ENCODE results near the gene AMBP. TPM values are rescaled to one million over a fixed set of nuclear protein-coding genes. Genes with fewer than 3 reads are reported as not detected.

AMBP gene
- total RNA-seq, 5 donors from 2014 or later (not counting 1 experiment from before 2014, with no cell fraction given), result 2.2 to 3.3 (median 3.0) TPM; not detected in 2

DNA sequence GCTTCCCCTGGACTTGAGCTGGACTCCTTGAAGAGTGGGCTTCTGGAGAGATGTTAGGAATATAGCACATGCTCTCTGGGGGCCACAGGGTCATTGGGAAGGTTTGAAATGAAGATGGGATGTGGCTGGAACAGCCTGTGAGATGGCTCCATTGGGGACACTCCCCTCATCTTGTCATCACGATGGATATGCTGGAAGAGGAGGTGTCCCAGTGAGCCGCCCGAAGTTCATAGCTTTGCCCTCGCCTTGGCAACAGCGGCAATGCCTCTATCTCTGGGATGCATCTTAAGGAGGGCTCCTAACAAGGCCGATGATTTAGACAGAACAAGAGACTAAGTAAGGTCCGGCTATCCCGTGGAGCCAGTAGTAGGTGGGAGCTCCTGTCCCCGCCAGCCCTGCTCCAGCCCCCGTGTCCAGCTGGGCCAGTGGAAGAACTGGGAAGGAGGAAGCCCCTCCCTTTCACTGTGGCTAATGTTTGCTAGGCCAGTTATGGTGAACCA is 23.9 kb downstream of the AMBP start:
- no peak for ATAC-seq (replicated peaks in 1 of 4)

DNA sequence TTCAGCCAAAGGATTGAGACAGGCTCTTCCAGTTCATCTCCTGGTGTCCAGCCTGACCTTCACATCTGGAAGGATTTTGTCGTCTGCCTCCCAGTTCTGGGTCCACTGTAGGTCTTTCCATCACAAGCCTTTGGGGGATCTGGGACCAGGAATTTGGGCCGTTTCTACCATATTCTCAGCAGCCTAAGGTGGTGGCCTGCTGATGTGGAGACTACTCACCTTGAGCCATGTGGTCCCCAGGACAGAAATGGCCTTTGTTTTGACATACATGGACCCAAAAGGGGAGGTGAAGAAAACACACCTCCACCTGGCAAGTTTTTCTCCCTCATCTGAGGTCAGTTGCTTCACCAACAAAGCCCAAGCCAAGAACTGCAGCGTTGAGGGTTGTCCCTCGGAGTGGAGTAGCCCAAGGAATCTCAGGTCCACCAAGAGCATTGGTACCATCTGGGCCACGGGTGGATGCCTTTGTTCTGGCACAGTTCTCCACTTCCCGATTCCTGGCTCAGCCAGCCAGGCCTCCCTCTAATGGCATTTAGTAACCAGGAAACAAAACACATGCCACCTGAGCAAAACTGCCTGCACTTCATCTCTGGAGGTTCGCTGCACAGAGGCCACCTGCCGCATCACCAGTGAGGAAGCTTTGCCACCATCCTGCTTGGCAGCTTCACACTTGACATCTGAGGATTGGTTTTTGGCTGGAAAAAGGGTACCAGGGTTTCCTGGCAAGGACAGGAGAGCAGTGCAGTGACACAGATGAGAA is 24.7 kb downstream of the AMBP start:
- H3K4me3 Mint-ChIP-seq, result no peak overlapping the region
- no peaks in the 10 kb centered on the region for H3K9me3 Mint-ChIP-seq
- no peaks in the 10 kb centered on the region for H3K4me1 ChIP-seq (ENCODE audit: control insufficient read depth in 1 of 2, extremely low read depth in 1 of 2, insufficient read depth in 2 of 2, low read length in 2 of 2)
- H3K27me3 Mint-ChIP-seq, result peaks cover 0 to 2% of the 10 kb centered on the region in 2 donors
- H3K9me3 ChIP-seq, result no peaks in the 10 kb centered on the region
- ATAC-seq (replicated peaks in 1 of 4) (no peak), DNase-seq (peak in 1 of 35 experiments; percentile 8)
- H3K4me3 ChIP-seq (ENCODE audit: control insufficient read depth in 1 of 2, extremely low read depth in 1 of 2, low read length in 1 of 2), result no peak overlapping the region
- H3K36me3 Mint-ChIP-seq, result peaks cover 4% of the 10 kb centered on the region
- ChIA-PET POLR2A (no interaction called here), CTCF (no interaction called here)
- peaks cover 0 to 4% of the 10 kb centered on the region in 2 experiments for H3K27me3 ChIP-seq (replicated peaks in 1 of 2; ENCODE audit: control insufficient read depth in 2 of 2, extremely low read depth in 1 of 2, insufficient read depth in 2 of 2, low read length in 1 of 2)
- no peaks in the 10 kb centered on the region for H3K4me1 Mint-ChIP-seq
- no peaks in the 10 kb centered on the region for H3K36me3 ChIP-seq (ENCODE audit: control insufficient read depth in 2 of 2, extremely low read depth in 1 of 2, insufficient read depth in 1 of 2, low read length in 1 of 2)
- H3K27ac ChIP-seq (ENCODE audit: low read length), result no peak overlapping the region
- 84% methylated on average over 8 of the region's 8 CpGs for WGBS (ENCODE audit: insufficient coverage)
- H3K27ac Mint-ChIP-seq, result no peak overlapping the region

More for the DNA sequence above, 23.9 kb downstream of the AMBP start:
- POLR2A ChIA-PET, result no interaction called here
- peak in 1 of 35 experiments; percentile 7 for DNase-seq
- H3K4me3 Mint-ChIP-seq, result no peak overlapping the region
- Histone ChIP-seq H3K4me1 (ENCODE audit: control insufficient read depth in 1 of 2, extremely low read depth in 1 of 2, insufficient read depth in 2 of 2, low read length in 2 of 2) (no peaks in the 10 kb centered on the region), H3K4me3 (ENCODE audit: control insufficient read depth in 1 of 2, extremely low read depth in 1 of 2, low read length in 1 of 2) (no peak overlapping the region), H3K27ac (ENCODE audit: low read length) (no peak overlapping the region), H3K9me3 (no peaks in the 10 kb centered on the region), H3K36me3 (ENCODE audit: control insufficient read depth in 2 of 2, extremely low read depth in 1 of 2, insufficient read depth in 1 of 2, low read length in 1 of 2) (no peaks in the 10 kb centered on the region), H3K27me3 (replicated peaks in 1 of 2; ENCODE audit: control insufficient read depth in 2 of 2, extremely low read depth in 1 of 2, insufficient read depth in 2 of 2, low read length in 1 of 2) (peaks cover 0 to 4% of the 10 kb centered on the region in 2 experiments)
- peaks cover 4% of the 10 kb centered on the region for H3K36me3 Mint-ChIP-seq
- no peaks in the 10 kb centered on the region for H3K9me3 Mint-ChIP-seq
- H3K4me1 Mint-ChIP-seq, result no peaks in the 10 kb centered on the region
- CTCF ChIA-PET, result no interaction called here
- peaks cover 0 to 2% of the 10 kb centered on the region in 2 donors for H3K27me3 Mint-ChIP-seq
- WGBS (ENCODE audit: insufficient coverage), result 71% methylated on average over 8 of the region's 10 CpGs
- H3K27ac Mint-ChIP-seq, result no peak overlapping the region

DNA sequence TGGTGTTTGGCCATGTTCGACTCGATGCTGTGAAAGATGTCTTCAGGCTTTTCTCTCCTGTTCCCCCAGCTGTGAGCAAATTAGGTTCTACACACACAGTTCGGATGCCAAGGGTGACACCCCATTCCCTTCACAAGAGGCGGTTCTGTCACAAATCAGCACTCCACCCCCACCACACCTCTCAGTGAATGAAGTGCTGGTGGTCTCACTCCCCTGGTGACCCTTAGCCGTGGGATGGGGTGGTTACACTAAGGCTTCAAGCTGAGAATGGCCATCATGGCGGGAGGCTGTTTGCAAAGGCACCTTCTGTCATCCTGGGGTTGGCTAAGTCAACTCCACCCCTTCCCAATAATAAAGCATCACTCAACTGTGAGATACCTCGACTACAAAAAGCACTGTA is 26.4 kb downstream of the AMBP start:
- Mint-ChIP-seq H3K27me3 (peaks cover 0 to 9% of the 10 kb centered on the region in 2 donors), H3K27ac (no peak overlapping the region), H3K4me3 (no peak overlapping the region), H3K36me3 (peaks cover 4% of the 10 kb centered on the region), H3K4me1 (no peaks in the 10 kb centered on the region), H3K9me3 (no peaks in the 10 kb centered on the region)
- POLR2A ChIA-PET, result no interaction called here
- CTCF ChIA-PET, result no interaction called here
- Histone ChIP-seq H3K27ac (ENCODE audit: low read length) (no peak overlapping the region), H3K27me3 (replicated peaks in 1 of 2; ENCODE audit: control insufficient read depth in 2 of 2, extremely low read depth in 1 of 2, insufficient read depth in 2 of 2, low read length in 1 of 2) (no peaks in the 10 kb centered on the region), H3K4me3 (ENCODE audit: control insufficient read depth in 1 of 2, extremely low read depth in 1 of 2, low read length in 1 of 2) (no peak overlapping the region), H3K4me1 (ENCODE audit: control insufficient read depth in 1 of 2, extremely low read depth in 1 of 2, insufficient read depth in 2 of 2, low read length in 2 of 2) (no peaks in the 10 kb centered on the region), H3K9me3 (no peaks in the 10 kb centered on the region), H3K36me3 (ENCODE audit: control insufficient read depth in 2 of 2, extremely low read depth in 1 of 2, insufficient read depth in 1 of 2, low read length in 1 of 2) (no peaks in the 10 kb centered on the region)
- 88% methylated on average over 3 of the region's 7 CpGs for WGBS (ENCODE audit: insufficient coverage)
- ATAC-seq (replicated peaks in 1 of 4), result no peak
- peak in 1 of 35 experiments; percentile 10 for DNase-seq

DNA sequence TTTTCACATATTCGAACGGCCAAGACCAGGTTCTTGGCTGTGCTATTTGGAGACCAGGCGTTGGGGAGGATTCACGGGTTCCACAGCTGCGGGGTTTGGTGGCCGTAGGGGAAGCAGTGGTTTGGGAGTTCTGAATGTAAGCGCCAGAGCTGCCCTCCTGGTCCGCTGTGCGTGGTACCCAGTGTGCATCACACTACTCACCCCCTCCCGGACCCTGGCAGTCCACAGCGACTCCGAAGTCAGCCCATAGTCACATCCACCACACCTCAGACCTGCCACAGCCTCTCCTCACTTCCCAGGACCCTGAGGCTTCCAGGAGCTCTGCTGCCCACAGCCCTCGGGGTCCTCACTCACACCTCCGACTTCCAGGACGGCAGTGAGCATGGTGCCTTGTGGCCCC is 26.8 kb downstream of the AMBP start:
- Histone ChIP-seq H3K9me3 (no peaks in the 10 kb centered on the region), H3K36me3 (ENCODE audit: control insufficient read depth in 2 of 2, extremely low read depth in 1 of 2, insufficient read depth in 1 of 2, low read length in 1 of 2) (no peaks in the 10 kb centered on the region), H3K27ac (ENCODE audit: low read length) (no peak overlapping the region), H3K27me3 (replicated peaks in 1 of 2; ENCODE audit: control insufficient read depth in 2 of 2, extremely low read depth in 1 of 2, insufficient read depth in 2 of 2, low read length in 1 of 2) (no peaks in the 10 kb centered on the region), H3K4me1 (ENCODE audit: control insufficient read depth in 1 of 2, extremely low read depth in 1 of 2, insufficient read depth in 2 of 2, low read length in 2 of 2) (no peaks in the 10 kb centered on the region), H3K4me3 (ENCODE audit: control insufficient read depth in 1 of 2, extremely low read depth in 1 of 2, low read length in 1 of 2) (no peak overlapping the region)
- no peaks in the 10 kb centered on the region for H3K4me1 Mint-ChIP-seq
- 89% methylated on average over 9 of the region's 15 CpGs for WGBS (ENCODE audit: insufficient coverage)
- ChIA-PET CTCF (no interaction called here), POLR2A (no interaction called here)
- H3K36me3 Mint-ChIP-seq, result peaks cover 4% of the 10 kb centered on the region
- no peak for ATAC-seq (replicated peaks in 1 of 4)
- H3K27ac Mint-ChIP-seq, result no peak overlapping the region
- DNase-seq, result no peak
- no peak overlapping the region for H3K4me3 Mint-ChIP-seq
- H3K27me3 Mint-ChIP-seq, result peaks cover 0 to 7% of the 10 kb centered on the region in 2 donors
- H3K9me3 Mint-ChIP-seq, result no peaks in the 10 kb centered on the region

DNA sequence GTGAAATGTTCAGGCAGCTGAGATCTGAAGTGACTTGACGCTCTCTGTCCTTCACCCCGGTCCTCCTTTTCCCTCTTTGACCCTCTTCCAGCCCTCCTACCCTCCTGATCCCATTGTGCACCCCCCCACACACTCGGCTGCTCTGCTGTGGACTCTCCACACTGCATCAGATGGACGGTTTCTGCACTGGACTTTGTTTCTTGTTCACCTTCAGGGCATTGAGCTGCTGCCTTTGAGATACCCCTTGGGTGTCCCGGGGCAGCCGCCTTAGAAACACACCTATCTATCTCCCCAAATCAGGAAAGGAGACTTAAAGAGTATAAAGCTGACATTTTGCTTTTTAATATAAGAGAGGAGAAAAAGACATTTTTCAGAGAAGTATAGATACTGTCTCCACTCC is 27.5 kb downstream of the AMBP start:
- Mint-ChIP-seq H3K27ac (no peak overlapping the region), H3K27me3 (peaks cover 0 to 7% of the 10 kb centered on the region in 2 donors), H3K9me3 (no peaks in the 10 kb centered on the region), H3K4me3 (no peak overlapping the region), H3K36me3 (peaks cover 4% of the 10 kb centered on the region), H3K4me1 (no peaks in the 10 kb centered on the region)
- no peak for ATAC-seq (replicated peaks in 1 of 4)
- ChIA-PET POLR2A (no interaction called here), CTCF (no interaction called here)
- no peaks in the 10 kb centered on the region for H3K36me3 ChIP-seq (ENCODE audit: control insufficient read depth in 2 of 2, extremely low read depth in 1 of 2, insufficient read depth in 1 of 2, low read length in 1 of 2)
- H3K27me3 ChIP-seq (replicated peaks in 1 of 2; ENCODE audit: control insufficient read depth in 2 of 2, extremely low read depth in 1 of 2, insufficient read depth in 2 of 2, low read length in 1 of 2), result no peaks in the 10 kb centered on the region
- H3K4me3 ChIP-seq (ENCODE audit: control insufficient read depth in 1 of 2, extremely low read depth in 1 of 2, low read length in 1 of 2), result no peak overlapping the region
- peak in 1 of 35 experiments; percentile 3 for DNase-seq
- H3K9me3 ChIP-seq, result no peaks in the 10 kb centered on the region
- no peak overlapping the region for H3K27ac ChIP-seq (ENCODE audit: low read length)
- H3K4me1 ChIP-seq (ENCODE audit: control insufficient read depth in 1 of 2, extremely low read depth in 1 of 2, insufficient read depth in 2 of 2, low read length in 2 of 2), result no peaks in the 10 kb centered on the region
- 85% methylated on average over 4 of the region's 6 CpGs for WGBS (ENCODE audit: insufficient coverage)

DNA sequence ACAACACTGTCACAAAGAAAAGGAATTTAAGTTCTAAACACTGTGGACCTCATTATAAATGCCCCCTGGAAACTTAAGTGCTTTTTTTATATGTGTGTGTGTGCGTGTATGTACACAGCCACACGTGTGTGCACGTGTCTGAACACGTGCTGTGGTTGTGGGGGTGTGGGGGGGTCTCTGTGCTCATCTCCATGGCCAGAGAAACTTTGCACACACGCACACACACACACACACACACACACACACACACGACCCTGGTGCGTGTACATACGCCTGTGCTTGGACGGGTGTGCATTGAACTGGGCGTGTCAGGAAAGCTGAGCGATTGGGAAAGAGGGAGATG is 27.9 kb downstream of the AMBP start:
- Mint-ChIP-seq H3K36me3 (peaks cover 4% of the 10 kb centered on the region), H3K4me1 (no peaks in the 10 kb centered on the region), H3K27ac (no peak overlapping the region), H3K4me3 (no peak overlapping the region), H3K9me3 (no peaks in the 10 kb centered on the region), H3K27me3 (peaks cover 0 to 7% of the 10 kb centered on the region in 2 donors)
- CTCF ChIA-PET, result no interaction called here
- POLR2A ChIA-PET, result no interaction called here
- H3K4me3 ChIP-seq (ENCODE audit: control insufficient read depth in 1 of 2, extremely low read depth in 1 of 2, low read length in 1 of 2), result no peak overlapping the region
- no peaks in the 10 kb centered on the region for H3K27me3 ChIP-seq (replicated peaks in 1 of 2; ENCODE audit: control insufficient read depth in 2 of 2, extremely low read depth in 1 of 2, insufficient read depth in 2 of 2, low read length in 1 of 2)
- ATAC-seq (replicated peaks in 1 of 4) (no peak), DNase-seq (no peak)
- H3K4me1 ChIP-seq (ENCODE audit: control insufficient read depth in 1 of 2, extremely low read depth in 1 of 2, insufficient read depth in 2 of 2, low read length in 2 of 2), result no peaks in the 10 kb centered on the region
- H3K9me3 ChIP-seq, result no peaks in the 10 kb centered on the region
- no peak overlapping the region for H3K27ac ChIP-seq (ENCODE audit: low read length)
- no CpG with 5 or more reads among the region's 11 CpGs for WGBS (ENCODE audit: insufficient coverage)
- no peaks in the 10 kb centered on the region for H3K36me3 ChIP-seq (ENCODE audit: control insufficient read depth in 2 of 2, extremely low read depth in 1 of 2, insufficient read depth in 1 of 2, low read length in 1 of 2)

Measured in T-cell (primary cell).